ENCODE data around the gene MYOG.

MYOG gene

DNA sequence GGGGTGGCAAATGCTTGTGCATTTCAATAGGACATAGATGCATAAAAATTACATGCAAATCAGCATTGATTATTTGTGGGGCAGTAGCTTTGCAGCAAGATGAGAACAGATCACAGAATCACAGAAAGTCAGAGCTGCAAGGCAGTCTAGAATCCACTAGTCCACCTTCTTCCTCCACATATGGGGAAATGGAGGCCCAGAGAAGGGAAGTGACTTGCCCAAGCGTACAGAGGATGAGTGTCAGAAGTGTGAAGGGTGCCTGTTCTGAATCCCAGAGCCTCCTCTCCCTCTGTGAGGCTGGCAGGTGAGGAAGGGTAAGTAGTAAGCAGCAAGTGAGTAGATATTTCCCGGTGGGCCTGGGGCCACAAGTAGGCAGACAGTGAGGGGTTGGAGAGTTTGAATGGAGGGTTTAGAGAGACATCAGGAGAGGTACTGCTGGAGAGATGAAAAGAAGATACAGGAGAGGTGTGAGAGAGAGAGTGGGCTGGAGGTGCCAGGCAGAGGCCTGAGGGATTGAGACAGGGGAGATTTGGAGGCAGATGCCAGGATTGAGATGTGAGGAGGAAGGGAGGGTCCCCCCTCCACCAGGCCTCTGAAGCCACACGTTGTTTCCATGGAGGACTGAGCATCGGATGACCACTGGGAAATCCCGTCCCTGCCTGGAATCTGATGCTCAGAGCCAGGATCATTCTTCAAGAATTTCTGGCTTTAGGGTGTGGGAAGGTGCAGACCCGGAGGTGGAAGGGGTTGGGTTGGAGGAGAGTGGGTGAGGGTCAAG is 4.8 kb upstream of the MYOG start:
- DNase-seq, result no peak

DNA sequence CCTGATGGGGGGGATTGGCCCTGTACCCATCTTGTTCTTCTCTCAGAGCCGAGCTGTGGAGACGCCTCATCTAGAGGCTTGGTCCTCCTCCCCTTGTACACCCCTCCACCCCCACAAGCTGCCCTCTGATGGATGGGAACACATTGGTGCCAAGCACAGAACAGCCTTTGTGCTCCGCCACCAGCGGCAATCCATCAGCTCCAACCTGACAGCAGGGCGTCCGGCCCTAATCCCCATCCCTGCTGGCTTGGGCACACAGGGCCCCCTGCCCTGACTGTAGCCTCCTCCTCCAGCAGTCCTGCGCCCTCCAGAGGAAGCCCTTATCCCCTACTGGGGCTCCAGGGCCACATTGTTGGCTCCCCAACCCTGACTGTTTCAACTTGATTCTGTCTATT is 3.8 kb upstream of the MYOG start:
- no peak for DNase-seq

DNA sequence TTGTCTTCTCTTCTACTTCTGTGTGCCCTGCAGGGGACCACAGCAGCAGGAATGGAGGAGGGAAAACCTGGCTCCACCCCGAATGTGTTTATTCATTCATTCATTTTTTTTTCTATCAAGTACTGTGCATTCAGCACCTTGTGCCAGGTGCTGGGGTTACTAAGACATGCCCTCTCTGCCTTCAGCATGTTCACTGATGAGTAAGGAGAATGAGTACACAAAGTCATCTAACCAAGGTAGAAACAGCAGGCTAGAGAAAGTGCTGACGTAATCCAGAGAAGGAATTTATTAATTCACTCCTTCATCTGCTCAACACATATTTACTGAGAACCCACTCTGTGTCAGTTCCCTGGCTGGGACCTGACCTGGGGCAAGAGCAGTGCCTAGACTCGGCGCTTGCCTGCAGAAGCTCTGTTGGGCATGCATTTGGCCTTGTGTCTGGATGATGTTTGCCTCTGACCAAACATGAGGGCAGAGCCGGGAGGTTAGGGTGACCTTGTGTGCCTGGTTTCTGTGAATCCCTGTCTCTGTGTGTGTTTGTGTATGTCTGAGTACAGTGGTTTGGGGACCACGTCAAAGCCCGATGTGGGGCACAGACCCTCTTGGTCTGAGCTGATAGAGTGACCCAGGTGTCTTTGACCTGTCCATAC is 3.3 kb upstream of the MYOG start:
- DNase-seq, result no peak

DNA sequence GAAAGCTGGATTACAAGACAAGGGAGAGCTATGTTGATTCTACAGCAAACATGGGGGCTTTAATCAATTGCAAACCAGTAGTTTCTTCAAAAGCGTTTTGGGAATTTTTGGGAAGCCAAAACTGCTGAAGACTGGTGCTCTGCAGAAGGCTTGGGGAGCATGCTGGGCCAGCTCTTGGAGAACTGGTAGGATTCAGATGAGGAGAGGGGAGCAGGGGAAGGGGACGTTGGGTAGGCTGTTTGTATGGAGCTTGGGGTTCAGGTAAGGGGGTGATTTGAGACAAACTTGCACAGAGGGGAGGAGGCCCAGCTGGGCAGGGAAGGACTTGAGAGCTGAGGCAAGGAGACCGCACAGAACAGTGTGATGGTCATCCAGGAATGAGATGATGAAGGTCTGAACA is 2.6 kb upstream of the MYOG start:
- DNase-seq, result no peak

DNA sequence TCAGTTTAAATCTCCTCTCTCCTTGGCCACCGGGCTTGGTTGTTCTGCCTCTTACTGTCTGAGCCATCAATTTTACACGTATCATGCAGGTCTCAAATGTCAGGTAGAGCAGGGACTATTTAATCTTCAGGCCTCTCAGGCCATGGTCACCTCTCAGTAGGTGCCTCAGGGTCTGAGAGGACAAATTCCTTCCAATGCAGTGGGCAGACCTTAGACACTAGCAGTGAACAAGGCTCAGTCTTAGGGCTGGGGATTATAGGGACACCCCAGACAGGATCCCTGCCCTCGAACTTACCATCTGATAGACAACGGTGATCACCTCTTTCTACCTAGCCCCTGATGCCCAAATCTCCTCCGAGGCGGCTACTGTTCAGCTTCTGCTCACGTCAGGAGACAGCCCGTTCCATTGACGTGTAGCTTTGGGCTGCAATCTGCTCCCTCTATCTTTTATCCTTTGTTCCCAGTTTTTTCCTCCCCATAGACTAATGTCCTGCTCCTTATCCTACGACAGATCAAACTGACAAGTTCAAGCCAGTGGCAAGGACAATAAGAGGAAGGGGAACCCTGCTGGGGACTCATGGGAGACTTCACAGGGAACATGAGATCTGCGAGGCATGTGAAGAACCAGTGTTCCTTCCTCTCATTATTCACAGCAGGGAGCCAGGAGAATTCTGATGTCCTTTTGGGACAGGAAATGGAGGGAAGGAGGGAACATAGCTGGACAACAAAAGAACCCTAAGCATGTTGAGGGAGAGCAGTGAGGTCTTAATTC is 1.4 kb upstream of the MYOG start:
- no peak for DNase-seq

DNA sequence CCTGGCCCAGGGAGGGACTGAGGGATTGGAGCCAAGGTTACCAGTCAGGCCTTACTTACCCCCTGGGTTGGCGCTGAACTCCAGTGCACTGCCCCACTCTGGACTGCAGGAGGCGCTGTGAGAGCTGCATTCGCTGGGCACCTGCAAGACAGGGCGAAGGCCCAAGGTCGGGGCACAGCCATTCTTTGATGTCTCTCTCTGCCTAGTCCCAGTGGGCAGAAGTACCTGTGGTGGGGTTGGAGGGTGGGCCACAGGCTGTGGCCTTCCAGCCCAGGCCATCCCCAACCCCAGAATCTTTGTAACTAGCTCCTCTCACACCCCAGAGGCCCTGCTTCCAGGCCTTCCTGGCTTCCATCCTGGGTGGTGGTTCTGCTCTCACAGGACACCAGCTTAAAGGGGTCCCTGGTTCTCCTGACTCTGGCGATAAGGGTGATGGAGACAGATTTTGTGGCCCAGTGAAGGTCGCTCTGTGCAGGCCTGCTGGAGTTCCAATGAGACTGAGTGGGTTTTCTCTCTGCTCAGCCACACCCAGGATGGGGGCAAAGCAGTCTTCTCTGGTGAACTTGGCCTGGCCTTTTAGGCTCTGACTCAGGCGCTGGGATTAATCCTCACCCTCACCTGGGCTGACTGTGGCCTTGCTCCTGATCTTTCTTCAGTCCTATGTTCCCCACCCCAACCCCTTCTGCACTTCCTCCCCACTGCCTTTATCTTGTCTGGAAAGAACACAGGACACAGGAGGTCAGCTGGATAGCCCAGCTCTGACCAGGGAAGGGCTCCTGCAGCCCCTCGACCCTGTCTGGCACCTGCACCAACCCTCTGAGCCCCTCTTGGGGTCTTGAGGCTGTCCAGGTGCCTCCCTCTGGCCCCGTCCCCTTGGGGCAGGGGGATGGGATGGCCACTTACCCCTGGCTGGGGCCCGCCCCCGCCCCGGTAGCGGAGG is 954 bp downstream of the MYOG start:
- no peak for DNase-seq

DNA sequence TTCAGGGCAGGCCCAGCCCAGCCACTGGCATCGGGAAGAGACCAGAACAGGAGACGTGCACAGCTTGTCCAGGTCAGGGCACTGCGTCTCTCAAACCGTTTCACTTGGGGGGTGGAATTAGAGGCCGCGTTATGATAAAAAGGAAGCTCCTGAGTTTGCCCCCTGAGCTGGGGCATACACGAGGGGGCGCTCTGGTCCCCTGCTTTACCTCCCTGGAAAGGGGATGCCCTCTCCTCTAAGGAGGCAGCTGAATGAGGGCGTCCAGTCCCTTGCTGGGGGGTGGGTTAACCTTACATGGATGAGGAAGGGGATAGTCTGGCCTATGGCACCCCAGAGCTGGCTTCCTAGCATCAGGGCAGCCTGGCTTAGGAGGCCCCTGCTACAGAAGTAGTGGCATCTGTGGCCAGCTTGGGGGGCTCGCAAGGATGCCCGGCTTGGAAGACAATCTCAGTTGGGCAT is 2.3 kb downstream of the MYOG start:
- no peak for DNase-seq

DNA sequence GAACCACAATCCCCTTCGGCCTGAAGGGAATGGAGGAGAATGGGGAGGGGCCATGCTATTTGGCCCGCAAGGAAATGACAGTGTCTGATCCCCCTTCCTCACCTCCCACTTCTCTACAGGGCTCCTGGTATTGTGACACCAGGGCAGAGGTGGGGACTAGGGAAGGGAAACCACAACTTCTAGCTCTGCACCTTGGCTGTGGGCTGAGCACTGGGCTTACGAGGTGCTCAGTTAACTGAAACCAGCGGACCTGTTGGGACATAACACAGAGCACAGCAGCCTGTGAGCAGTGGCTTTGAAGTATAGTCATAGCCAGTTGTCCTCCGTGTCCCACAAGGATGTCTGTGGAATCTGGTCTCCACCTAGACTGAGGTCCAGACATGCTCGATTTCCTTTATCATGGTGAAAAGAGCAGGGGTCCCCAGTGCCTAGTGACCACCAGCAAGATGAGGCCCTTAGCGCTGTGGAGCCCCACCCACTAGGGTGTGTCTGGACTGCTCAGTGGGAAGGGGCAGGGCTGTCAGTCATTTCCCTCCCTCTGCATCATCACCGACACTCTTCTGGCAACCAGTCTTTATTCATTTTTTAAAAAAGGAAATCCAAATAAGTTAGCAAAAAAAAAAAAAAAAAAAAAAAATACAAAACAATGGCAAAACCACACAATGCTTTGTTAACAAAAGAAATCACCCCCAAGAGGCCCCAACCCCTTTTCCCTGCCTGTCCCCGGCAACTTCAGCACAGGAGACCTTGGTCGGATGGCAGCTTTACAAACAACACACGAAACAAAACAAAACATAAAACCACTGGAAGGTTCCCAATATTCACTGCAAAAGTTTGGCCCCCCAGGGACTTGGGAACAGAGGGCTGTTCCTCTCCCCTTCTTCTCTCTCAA is 3.0 kb downstream of the MYOG start:
- DNase-seq, result no peak

DNA sequence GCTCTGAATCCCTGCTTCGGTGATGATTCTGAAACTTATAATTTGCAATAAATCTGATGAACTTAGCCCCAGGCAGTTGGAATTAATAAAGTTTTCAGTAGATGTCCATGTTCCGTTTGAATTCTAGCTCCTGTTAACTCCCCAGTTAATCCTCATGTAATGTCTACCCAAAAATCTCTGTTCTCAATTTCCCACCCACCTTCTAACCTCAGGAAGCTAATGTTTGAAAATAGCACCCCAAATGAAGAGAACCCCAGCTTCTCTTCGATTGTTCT is 3.6 kb downstream of the MYOG start:
- DNase-seq, result no peak

DNA sequence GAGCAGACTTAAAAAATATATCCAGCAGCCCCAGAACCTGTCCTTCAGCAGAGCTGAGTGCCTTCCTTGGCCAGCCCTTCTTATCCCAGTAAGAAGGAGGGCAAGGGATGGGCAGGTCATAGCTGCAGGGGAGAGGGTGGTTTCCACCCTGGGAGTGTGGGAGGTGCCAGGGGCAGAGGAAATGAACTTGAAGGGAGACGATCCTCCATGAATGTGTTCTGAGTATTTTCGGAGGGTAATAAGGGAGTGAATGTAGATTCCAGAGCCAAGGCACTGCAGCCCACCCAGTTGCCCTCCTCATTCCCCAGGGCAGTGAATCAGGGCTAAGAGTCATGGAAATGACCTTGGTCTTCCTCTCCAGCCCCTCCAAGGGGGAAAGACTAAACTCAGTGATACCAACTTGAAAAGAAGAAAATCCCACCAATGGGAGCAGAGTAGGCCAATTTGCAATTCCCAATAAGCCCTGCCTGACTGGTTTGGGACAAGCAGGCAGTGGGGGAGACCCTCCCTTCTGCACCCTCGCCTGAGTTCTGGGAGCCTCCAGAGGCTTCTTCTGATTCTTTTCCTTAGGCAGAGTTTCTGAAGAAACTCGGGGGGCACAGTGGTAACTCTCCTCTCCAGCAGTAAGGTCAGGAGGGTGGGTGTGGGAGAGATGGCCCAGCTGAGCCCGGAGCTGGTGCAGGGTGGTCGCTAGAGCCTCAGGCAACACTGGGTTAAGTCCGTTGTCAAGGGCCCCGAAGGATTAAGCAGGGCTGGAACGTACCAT is 4.2 kb downstream of the MYOG start:
- DNase-seq, result no peak

DNA sequence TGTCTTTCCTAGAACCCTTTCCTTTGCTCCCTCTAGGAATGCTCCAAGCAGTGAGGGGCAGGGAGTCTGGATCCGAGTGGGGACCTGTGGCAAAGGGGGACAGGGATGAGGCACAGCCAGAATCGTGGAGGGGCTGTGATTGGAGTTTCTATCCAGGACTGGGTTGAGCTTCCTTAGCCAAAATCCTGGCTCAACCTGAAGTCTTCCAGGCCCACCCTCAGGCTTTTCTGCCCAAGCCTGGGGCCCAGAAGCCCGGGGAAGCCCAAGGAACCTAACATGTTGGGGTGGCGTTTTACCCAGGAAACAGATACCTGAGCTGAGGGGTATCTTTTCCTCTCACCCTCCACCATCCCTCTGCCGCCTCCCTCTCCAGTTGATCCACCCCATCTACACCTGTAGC is 5.4 kb downstream of the MYOG start:
- no peak for DNase-seq

DNA sequence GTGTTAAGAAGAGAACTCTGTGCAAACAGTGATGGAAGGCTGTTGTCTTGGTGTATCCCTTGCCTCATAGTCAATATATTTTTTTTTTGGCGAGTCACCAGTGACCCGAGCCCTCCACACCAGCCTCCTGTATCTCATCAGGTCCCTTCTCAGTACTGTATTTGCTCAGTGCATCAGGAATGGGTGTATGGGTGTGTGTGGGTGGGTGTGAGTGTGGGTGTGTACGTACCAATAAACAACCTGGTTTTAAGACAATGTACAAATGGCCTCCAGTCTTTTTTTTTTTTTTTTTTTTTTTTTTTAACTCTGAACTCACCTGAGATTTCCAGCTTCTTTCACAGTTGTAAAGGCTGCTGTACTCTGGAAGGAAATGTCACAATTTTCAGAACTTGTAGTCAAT is 7.3 kb downstream of the MYOG start:
- no peak for DNase-seq

DNA sequence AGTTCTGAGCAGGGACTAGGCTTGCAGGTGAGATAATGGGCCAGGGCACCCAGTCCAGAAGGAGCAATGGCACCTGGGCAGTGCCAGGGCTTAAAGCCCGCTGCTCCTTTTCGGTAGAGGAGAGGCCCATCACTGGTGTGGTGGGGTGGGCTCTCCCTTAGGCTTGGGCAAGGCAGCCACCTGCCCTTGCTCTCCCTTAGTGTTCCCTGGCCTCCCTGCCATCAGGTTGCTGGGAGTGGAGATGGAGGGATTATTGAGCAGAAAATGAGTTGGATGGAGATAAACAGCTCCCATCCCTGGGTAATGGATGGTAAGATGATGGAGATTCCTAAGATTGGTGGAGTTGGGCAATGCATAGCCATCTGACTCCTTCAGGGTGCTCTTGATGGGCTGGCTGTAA is 7.9 kb downstream of the MYOG start:
- no peak for DNase-seq

DNA sequence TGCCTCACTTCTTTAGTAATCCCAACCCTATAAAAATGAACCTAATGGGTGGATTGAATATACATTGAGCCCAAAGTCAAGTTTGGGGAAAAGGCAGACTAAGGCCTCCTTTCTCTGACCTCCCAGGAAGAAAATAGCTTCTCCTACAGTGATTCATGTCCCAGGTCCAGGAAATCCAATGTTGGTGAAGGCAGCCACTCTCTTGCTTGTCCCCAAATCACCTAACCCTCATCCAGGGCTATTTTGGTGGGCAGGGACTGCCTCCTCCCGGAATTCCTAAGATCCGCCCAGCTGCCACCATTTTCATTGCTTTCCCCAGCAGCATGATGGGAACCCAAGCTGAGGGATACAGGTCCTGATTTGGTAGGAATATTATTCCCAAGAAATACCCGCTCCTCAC is 8.4 kb downstream of the MYOG start:
- DNase-seq, result no peak

DNA sequence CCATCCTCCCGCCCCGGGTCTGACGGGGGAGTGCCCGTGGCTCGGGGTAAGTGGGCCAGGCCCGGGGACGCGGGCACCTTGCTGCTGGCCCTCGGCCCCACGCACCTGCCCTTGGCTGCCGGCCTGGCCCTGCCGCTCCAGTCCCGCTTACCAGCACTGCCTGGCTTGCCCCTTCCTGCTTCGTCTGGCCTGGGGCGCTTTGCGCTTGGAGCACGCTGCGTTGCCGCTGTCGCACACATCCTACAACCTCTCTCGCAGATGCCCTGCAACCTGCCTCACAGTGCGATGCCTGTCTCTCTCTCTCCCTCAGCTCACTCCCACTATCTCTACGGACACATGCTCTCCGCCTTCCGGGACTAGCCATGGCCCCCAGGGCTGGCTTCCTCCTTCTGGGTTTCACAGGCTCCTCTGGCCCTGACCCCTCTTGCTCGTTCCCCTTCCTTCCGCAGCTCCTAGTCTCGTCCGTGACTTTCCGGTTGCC is 9.7 kb downstream of the MYOG start:
- DNase-seq, result no peak

DNA sequence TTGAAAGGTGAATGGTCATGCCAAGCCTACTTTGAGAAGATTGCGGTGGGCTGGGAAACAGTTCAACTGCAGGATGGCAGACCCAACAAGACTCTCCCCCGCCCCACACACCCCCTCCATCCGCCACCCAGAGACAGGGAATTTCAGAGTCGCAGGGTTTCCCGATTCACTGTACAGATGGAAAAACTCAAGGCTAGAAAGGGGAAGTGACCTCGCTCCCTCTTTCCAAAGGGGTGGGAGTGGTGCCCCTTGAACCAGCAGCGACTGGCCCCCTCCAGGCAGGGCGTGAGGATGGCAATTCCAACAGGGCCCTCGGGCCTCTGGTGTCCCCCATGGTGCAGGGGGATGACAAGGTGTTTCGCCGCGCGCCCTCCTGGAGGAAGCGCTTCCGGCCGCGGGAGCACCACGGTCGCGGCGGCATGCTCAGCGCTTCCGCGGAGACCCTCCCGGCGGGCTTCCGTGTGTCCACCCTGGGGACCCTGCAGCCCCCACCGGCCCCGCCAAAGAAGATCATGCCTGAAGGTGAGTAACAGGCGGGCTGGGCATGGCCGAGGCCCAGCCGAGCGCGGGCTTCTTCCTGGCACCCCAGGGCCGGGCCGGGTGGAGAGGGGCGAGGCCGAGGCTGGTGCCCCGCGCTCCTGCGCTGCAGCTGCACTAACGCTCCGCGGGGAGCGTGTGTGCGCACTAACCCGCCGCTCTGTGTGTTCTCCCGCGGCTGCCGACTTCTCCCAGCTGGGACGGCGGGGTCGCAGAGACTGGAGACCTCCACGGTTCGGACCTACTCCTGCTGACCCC is 10.4 kb downstream of the MYOG start:
- DNase-seq, result no peak

DNA sequence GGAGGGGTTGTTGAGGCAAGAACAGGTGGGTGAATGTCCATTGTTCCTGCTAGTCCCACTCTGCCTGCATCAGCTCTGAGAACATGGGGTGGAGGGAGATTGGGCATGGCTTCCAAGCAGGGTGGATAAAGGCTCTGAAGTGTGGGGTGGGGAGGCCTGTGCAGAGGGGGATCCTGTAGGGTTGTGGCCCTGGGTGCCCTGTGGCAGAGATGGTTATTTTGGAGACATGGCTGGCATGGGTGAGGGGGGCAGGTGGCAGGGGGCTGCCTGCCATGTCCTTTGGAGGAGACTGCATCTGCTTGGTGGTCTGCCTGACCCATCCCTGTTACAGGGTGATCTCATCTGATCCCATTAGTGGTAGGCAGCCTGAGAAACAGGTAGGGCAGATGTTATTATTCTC is 11.2 kb downstream of the MYOG start:
- no peak for DNase-seq

DNA sequence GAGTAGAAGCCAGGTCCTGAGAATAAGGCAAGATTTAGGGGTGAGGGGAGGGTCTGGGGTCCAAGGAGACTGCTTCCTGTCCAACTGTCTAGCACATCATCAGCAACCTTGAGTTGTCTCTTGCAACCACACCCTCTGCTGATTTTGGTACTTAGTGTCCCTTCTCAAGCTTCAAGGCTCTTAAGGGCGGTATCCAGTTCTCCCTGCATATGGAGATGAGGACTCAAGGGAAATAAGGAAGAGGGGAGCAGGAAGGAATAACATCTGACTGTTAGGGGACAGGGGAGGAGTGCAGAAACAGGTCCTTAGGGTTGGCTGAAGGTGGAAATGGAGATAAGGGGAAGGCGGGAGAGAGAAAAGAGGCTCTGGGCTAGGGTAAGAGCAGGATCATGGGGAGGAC is 12.3 kb downstream of the MYOG start:
- DNase-seq, result no peak

DNA sequence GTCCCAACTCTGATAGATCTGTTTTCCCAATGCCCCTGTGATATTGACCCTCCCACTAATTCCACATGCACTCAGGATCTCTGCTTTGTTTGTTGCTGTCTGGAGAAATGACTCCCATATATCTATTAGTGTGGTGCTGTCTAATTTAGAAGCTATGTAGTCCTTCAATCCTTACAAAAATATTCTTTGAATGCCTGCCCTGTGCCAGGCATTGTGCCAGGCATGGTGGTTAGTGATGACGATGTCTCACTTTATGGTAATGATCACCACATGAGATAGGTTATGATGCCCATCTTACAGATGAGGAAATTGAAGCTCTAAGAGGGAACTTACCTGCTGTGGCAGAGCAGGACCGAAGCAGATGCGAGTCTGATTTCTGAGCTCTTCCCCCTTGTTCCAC is 12.9 kb downstream of the MYOG start:
- no peak for DNase-seq

DNA sequence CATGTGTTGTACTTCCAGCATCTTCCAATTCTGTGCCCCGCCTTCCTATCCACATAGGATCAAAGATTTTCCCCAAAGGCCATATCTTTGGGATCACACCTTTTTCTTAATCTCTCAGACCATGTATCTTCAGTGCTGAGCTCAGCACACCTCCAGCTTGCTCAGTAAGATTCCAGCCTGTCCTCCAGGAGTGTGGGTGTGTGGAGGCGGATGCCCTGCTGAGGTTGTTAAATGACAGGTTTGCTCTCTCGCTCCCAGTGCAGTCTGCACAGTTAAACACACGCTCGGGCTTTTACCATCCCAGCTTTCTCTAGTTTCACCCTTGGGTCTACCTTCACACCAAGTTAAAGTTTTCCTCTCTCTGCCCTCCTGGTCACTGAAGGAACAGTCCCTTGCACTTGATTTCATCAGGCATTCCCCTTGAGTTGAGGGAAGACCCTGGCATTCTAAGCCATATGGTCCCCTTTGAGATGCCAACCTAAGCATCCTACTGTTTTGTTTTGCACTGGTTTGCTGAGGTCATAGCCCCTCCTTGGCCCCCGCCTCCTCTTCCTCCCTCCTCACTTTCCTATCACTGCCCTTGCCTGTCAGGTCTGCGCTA is 13.7 kb downstream of the MYOG start:
- no peak for DNase-seq

Data from stimulated activated CD4-positive, alpha-beta T cell treated with anti-CD3 and anti-CD28 coated beads, Interleukin-4, amount 100 ng/mL, for 1 hour (primary cell).